K562 (cell line): ENCODE results near the gene DUSP23. TPM values are rescaled to one million over a fixed set of nuclear protein-coding genes. Genes with fewer than 3 reads are reported as not detected.

Experiments used
- ATAC-seq: fragments of 200-7000 bp; cut with Tn5 transposase; 3 replicates; pipeline ENCODE4 v1.9.1; 2020; ENCODE audit warnings: moderate library complexity
- BruUV-seq: library from RNA; stranded (reverse); fragments of 400-500 nt; replicated peaks from 2 replicates; lab custom pipeline; 2021; lab: Mats Ljungman, UMichigan
- CTCF ChIA-PET: fragments of 300-600 bp; formaldehyde crosslinking; extraction: SDS; loops from one replicate; lab custom pipeline; 2021; ENCODE audit warnings: low intra/inter-chr PET ratio; lab: Yijun Ruan, JAX
- POLR2A ChIA-PET: fragments of 300-600, 350-650 bp; sonication (Branson Sonifier 250); formaldehyde crosslinking; extraction: SDS; loops from one replicate; lab custom pipeline; 2021; ENCODE audit warnings: antibody characterized with exemption, inconsistent platforms; lab: Yijun Ruan, JAX
- DNase-seq, 4 experiments: peaks; one replicate each; pipeline versions ENCODE4 v3.0.0 to v3.0.0-alpha.2; 2011 to 2018; ENCODE audit warnings: low spot score in 3 of 4, mixed read lengths in 3 of 4; ENCODE audit errors: extremely low read depth in 1 of 4
- FAIRE-seq: peaks from 2 replicates; lab custom pipeline; 2011; peaks lifted over from hg19 to GRCh38; lab: Jason Lieb, UNC
- H2AFZ ChIP-seq: 2 replicates; pipeline ENCODE4 v1.6.0; 2011; ENCODE audit warnings: low read depth, low read length, control low read depth, inconsistent platforms
- H3K27ac ChIP-seq: fragments of 200-600 bp; 3 replicates; pipeline ENCODE4 v1.8.0; 2011; ENCODE audit warnings: low read depth, mild to moderate bottlenecking, control low read depth, inconsistent platforms, low read length, moderate library complexity, mixed read lengths; ENCODE audit errors: extremely low read depth
- H3K27me3 ChIP-seq, 2 experiments: fragments of 300-600 bp in 1 of 2; 2 replicates in 1 of 2; 3 replicates in 1 of 2; pipeline versions ENCODE4 v1.6.0 to v1.8.0; 2011; ENCODE audit warnings: inconsistent platforms in 2 of 2, low read length in 2 of 2, mild to moderate bottlenecking in 1 of 2, mixed read lengths in 1 of 2, moderate library complexity in 1 of 2; ENCODE audit not compliant: control insufficient read depth in 2 of 2, insufficient read depth in 2 of 2
- H3K36me3 ChIP-seq: fragments of 300-600 bp; 3 replicates; pipeline ENCODE4 v1.8.0; 2011; ENCODE audit warnings: mild to moderate bottlenecking, low read length, inconsistent platforms; ENCODE audit not compliant: control insufficient read depth, insufficient read depth
- H3K4me1 ChIP-seq, 2 experiments: fragments of 200-600 bp in 1 of 2; replicated peaks in 1 of 2; 2 replicates in 1 of 2; 3 replicates in 1 of 2; pipeline versions ENCODE4 v1.5.1 to v1.8.0; 2011; ENCODE audit warnings: inconsistent platforms in 2 of 2, low read length in 2 of 2, mild to moderate bottlenecking in 1 of 2, mixed read lengths in 1 of 2, moderate library complexity in 1 of 2; ENCODE audit not compliant: control insufficient read depth in 2 of 2, insufficient read depth in 2 of 2
- H3K4me2 ChIP-seq: 2 replicates; pipeline ENCODE4 v1.6.1; 2011; ENCODE audit warnings: low read length, control low read depth, inconsistent platforms, mixed read lengths; ENCODE audit not compliant: insufficient read depth
- H3K4me3 ChIP-seq: fragments of 200-600 bp; sonication (generic), shearing (Covaris generic); 2 replicates; pipeline ENCODE4 v1.5.1; 2016; ENCODE audit warnings: control low read depth, inconsistent platforms
- H3K79me2 ChIP-seq: fragments of 200-600 bp; 3 replicates; pipeline ENCODE4 v1.8.0; 2011; ENCODE audit warnings: low read length, inconsistent platforms; ENCODE audit not compliant: control insufficient read depth, insufficient read depth
- H3K9ac ChIP-seq, 2 experiments: 2 replicates each; pipeline versions ENCODE4 v1.6.0 to v1.6.1; 2011; ENCODE audit warnings: low read depth in 2 of 2, low read length in 2 of 2, control low read depth in 1 of 2, inconsistent platforms in 1 of 2, mild to moderate bottlenecking in 1 of 2, mixed read lengths in 1 of 2; ENCODE audit not compliant: insufficient read depth in 1 of 2
- H3K9me1 ChIP-seq: one replicate; pipeline ENCODE4 v1.6.0; 2011; ENCODE audit warnings: inconsistent platforms, mild to moderate bottlenecking, low read length, moderate library complexity; ENCODE audit not compliant: control insufficient read depth, insufficient read depth
- H3K9me3 ChIP-seq: replicated peaks from 2 replicates; pipeline ENCODE4 v1.5.1; 2011; ENCODE audit warnings: low read depth, low read length, inconsistent platforms; ENCODE audit not compliant: control insufficient read depth, insufficient read depth
- H4K20me1 ChIP-seq: replicated peaks from 2 replicates; pipeline ENCODE4 v1.6.1; 2011; ENCODE audit warnings: low read length, inconsistent platforms, mixed read lengths; ENCODE audit not compliant: control insufficient read depth, insufficient read depth
- BCLAF1 ChIP-seq, 2 experiments: fragments of 450-650 bp in 1 of 2; IDR thresholded peaks; 2 replicates each; pipeline ENCODE4 v1.6.1; 2011 to 2017; ENCODE audit warnings: low read depth in 2 of 2, antibody characterized with exemption in 1 of 2, borderline replicate concordance in 1 of 2, low read length in 1 of 2, mild to moderate bottlenecking in 1 of 2, mixed read lengths in 1 of 2; ENCODE audit not compliant: control insufficient read depth in 1 of 2
- BHLHE40 ChIP-seq: IDR thresholded peaks from 2 replicates; pipeline ENCODE4 v1.6.1; 2011; ENCODE audit warnings: low read length, improper control_type of control experiment
- GTF3C2 ChIP-seq: IDR thresholded peaks from 3 replicates; pipeline ENCODE4 v1.6.1; 2011; ENCODE audit warnings: borderline replicate concordance, mild to moderate bottlenecking, moderate library complexity; ENCODE audit not compliant: insufficient read length; ENCODE audit errors: extremely low read depth
- IRF2 ChIP-seq: sonication (generic); formaldehyde crosslinking; IDR thresholded peaks from 2 replicates; pipeline ENCODE4 v1.8.1; 2022; ENCODE audit warnings: mild to moderate bottlenecking, missing genetic modification reagents
- MNT ChIP-seq, 2 experiments: fragments of 450-650 bp; conservative IDR thresholded peaks; 2 replicates each; pipeline ENCODE4 v1.6.1; 2017; ENCODE audit warnings: mild to moderate bottlenecking in 2 of 2, moderate library complexity in 2 of 2
- RAD21 ChIP-seq, 2 experiments: fragments of 250-450 bp in 1 of 2; fragments of 450-650 bp in 1 of 2; sonication (Bioruptor Pico) in 1 of 2; formaldehyde crosslinking in 1 of 2; IDR thresholded peaks in 1 of 2; conservative IDR thresholded peaks in 1 of 2; 2 replicates each; pipeline versions ENCODE4 v1.4.0 to v1.8.0; 2020 to 2022; ENCODE audit warnings: mild to moderate bottlenecking in 2 of 2, moderate library complexity in 1 of 2
- RAD51 ChIP-seq: fragments of 450-650 bp; IDR thresholded peaks from 2 replicates; pipeline ENCODE4 v1.7.1; 2016; ENCODE audit warnings: low read depth, mild to moderate bottlenecking, borderline replicate concordance
- USF1 ChIP-seq: sonication (generic); formaldehyde crosslinking; IDR thresholded peaks from 2 replicates; pipeline ENCODE4 v1.9.0; 2022; ENCODE audit warnings: mild to moderate bottlenecking, missing genetic modification reagents
- ZNF121 ChIP-seq: sonication (generic); formaldehyde crosslinking; conservative IDR thresholded peaks from 2 replicates; pipeline ENCODE4 v1.8.0; 2022; ENCODE audit warnings: missing genetic modification reagents
- ZNF347 ChIP-seq: fragments of 450-650 bp; formaldehyde crosslinking; IDR thresholded peaks from 2 replicates; pipeline ENCODE4 v1.4.0; 2020; ENCODE audit warnings: low read depth, mild to moderate bottlenecking, moderate library complexity
- WGBS: fragments of 100-300 bp; shearing (Covaris generic); methylation state at CpG from one replicate; pipeline ENCODE4 v1.1.6; 2016; ENCODE audit warnings: low coverage, mixed read lengths; ENCODE audit not compliant: insufficient coverage; ENCODE audit errors: missing lambda C conversion rate; 5-methylcytosine and 5-hydroxymethylcytosine counted together
- in situ Hi-C: fragments of 300-500 bp; cut with MboI; formaldehyde crosslinking; loops from 4 replicates; pipeline ENCODE4 v1.15.0; 2018; ENCODE audit warnings: inconsistent platforms, mixed read lengths
- intact Hi-C: fragments of 100-400 bp; cut with micrococcal nuclease; formaldehyde crosslinking; loops from 2 replicates; pipeline ENCODE4 v1.14.2; 2022
- polyA plus RNA-seq, 8 experiments: library from polyadenylated mRNA; depleted of rRNA in 4 of 8; stranded (reverse) in 5 of 8; unstranded in 3 of 8; fragments of >200 nt; fragmentation: Nextera tagmentation in 2 of 8; fragmentation: Illumina TruSeq in 1 of 8; extraction: Ambion mirVana in 2 of 8; extraction: Trizol in 1 of 8; gene quantifications; 2 replicates each; pipeline versions ENCODE4 v1.2.1 to v1.2.3, GENCODE V29; 2011 to 2014; ENCODE audit warnings: inconsistent platforms in 1 of 8, missing spikeins in 1 of 8
- total RNA-seq, 7 experiments: library from RNA; depleted of rRNA in 6 of 7; stranded (reverse); fragments of >200 nt in 6 of 7; fragmentation: Illumina TruSeq in 2 of 7; extraction: Trizol in 2 of 7; gene quantifications; 2 replicates each; pipeline versions ENCODE4 v1.2.1 to v1.2.3, GENCODE V29; 2011 to 2021; ENCODE audit warnings: low replicate concordance in 1 of 7

Gene DUSP23
- total and polyA plus RNA-seq, 9 of the 15 experiments (the other 6 are each of a cell fraction or from before 2014, with no cell fraction given), result 1.0 to 34.8 (median 13.7) TPM

- Histone ChIP-seq H2AFZ (no peak overlapping the region), H3K4me1 (no peaks in the 10 kb centered on the region), H3K4me2 (no peak overlapping the region), H3K79me2 (no peaks in the 10 kb centered on the region), H3K9me3 (no peaks in the 10 kb centered on the region), H4K20me1 (no peaks in the 10 kb centered on the region; the same call in 1 of the 2 replicates), H3K9me1 (no peaks in the 10 kb centered on the region), H3K9ac (no peak overlapping the region), H3K4me3 (no peak overlapping the region), H3K27ac (no peak overlapping the region), H3K36me3 (no peaks in the 10 kb centered on the region), H3K27me3 (peaks cover 0 to 7% of the 10 kb centered on the region in 2 experiments; a peak in 3 of 5 replicates)
- ATAC-seq (peak; percentile 72; the same call in 2 of the 3 replicates), DNase-seq (peak; percentile 40 to 49 (median 48)), FAIRE-seq (peak; percentile 81)
- intact Hi-C loops (loop anchor here (5.0 to 10.0 kb wide), 2 partner anchors 576 to 658 kb away; no protein-coding TSS in a partner anchor), in situ Hi-C loops (no loop called here)
- CTCF ChIA-PET, result interaction anchor here (0.5 to 1.8 kb wide), 4 partner anchors 10 to 630 kb away, joined by 3 to 7 read pairs (median 3); no protein-coding TSS in a partner anchor
- BruUV-seq, result no TSS peak
- 0% methylated on average over 2 of the region's 2 CpGs for WGBS
- POLR2A ChIA-PET, result interaction anchor here (0.7 kb wide), 1 partner anchor 26 kb away, joined by 5 read pairs; no protein-coding TSS in a partner anchor
- TF ChIP-seq ZNF347 (CRISPR knock-in tag) (no peak), ZNF121 (CRISPR knock-in tag) (no peak), RAD21 (CRISPR knock-in tag; conservative IDR thresholded peaks at IDR 0.05 in 1 of 2, IDR thresholded peaks at IDR 0.05 in 1 of 2) (peak; percentile 38 to 68; a peak in 3 of 4 replicates), BCLAF1 (IDR thresholded peaks at IDR 0.05; ENCODE audit: borderline replicate concordance in 1 of 2, control insufficient read depth in 1 of 2, low read depth in 2 of 2, low read length in 1 of 2) (no peak), USF1 (CRISPR knock-in tag) (peak; percentile 39; the same call in 1 of the 2 replicates), IRF2 (CRISPR knock-in tag) (no peak), BHLHE40 (peak; percentile 42; the same call in 1 of the 2 replicates), GTF3C2 (no peak), MNT (conservative IDR thresholded peaks at IDR 0.05) (0 out of 4 replicates have a peak, but pooled peaks of 1 of the 2 experiments have one; percentile 37), RAD51 (peak; percentile 53; the same call in 1 of the 2 replicates)
Measured at GRCh38 chr1:159790237-159790917, 9.6 kb downstream of the DUSP23 start.
